Hematopoietic multipotent progenitor cell treated with erythropoietin and hydrocortisone succinate and interleukin-3 and kit ligand, for 8 days (in vitro differentiated cells): ENCODE data around the gene NUTM1.
"Not testable (repeated sequence)": the region's sequence is repeated elsewhere in the genome, so short reads cannot be mapped to it uniquely, and the experiment has no call there.

Experiments used
- DNase-seq: peaks from one replicate; pipeline ENCODE4 v3.0.0-alpha.2; 2015

The NUTM1 gene

GRCh38 chr15:34337557-34338306 lies 5.4 kb upstream of the NUTM1 start, which contains the start of gene SLC12A6:
TSS of gene SLC12A6 (minus strand) at chr15:34337781. CDS start at chr15:34336680, 1,101 bp downstream.
- peak; percentile 92 for DNase-seq

- no peak for DNase-seq
Observed at GRCh38 chr15:34338347-34338746, 4.8 kb upstream of the NUTM1 start.

GRCh38 chr15:34339946-34340345 lies 3.2 kb upstream of the NUTM1 start:
- DNase-seq: no peak

GRCh38 chr15:34341381-34342212 lies 1.5 kb upstream of the NUTM1 start:
- DNase-seq: peak; percentile 65

GRCh38 chr15:34342213-34342736 lies 840 bp upstream of the NUTM1 start:
- peak; percentile 17 for DNase-seq

- no peak for DNase-seq
Observed at GRCh38 chr15:34347951-34348638, 5.0 kb downstream of the NUTM1 start.

- DNase-seq: no peak
Observed at GRCh38 chr15:34348735-34349300, 5.7 kb downstream of the NUTM1 start.

GRCh38 chr15:34349769-34350168 lies 6.7 kb downstream of the NUTM1 start:
- DNase-seq: no peak

GRCh38 chr15:34352996-34353395 lies 9.9 kb downstream of the NUTM1 start:
- not testable (repeated sequence) for DNase-seq

GRCh38 chr15:34353627-34354026 lies 10.5 kb downstream of the NUTM1 start:
- DNase-seq: no peak

GRCh38 chr15:34354286-34354685 lies 11.2 kb downstream of the NUTM1 start:
- no peak for DNase-seq

- DNase-seq: no peak
Observed at GRCh38 chr15:34355241-34355640, 12.1 kb downstream of the NUTM1 start.

GRCh38 chr15:34357653-34358052 lies 14.5 kb downstream of the NUTM1 start:
- no peak for DNase-seq

- DNase-seq: no peak
Observed at GRCh38 chr15:34358367-34358766, 15.3 kb downstream of the NUTM1 start.

GRCh38 chr15:34358948-34359347 lies 15.8 kb downstream of the NUTM1 start:
- DNase-seq: no peak

- no peak for DNase-seq
Observed at GRCh38 chr15:34359416-34359815, 16.3 kb downstream of the NUTM1 start.

GRCh38 chr15:34360298-34360697 lies 17.2 kb downstream of the NUTM1 start:
- DNase-seq: no peak

GRCh38 chr15:34361278-34361677 lies 18.2 kb downstream of the NUTM1 start:
- DNase-seq: no peak

GRCh38 chr15:34362047-34362773 lies 19.1 kb downstream of the NUTM1 start:
- no peak for DNase-seq

GRCh38 chr15:34364041-34364440 lies 20.9 kb downstream of the NUTM1 start:
- no peak for DNase-seq

- no peak for DNase-seq
Observed at GRCh38 chr15:34365091-34365825, 22.1 kb downstream of the NUTM1 start.
